GM12878 (cell line): ENCODE measurements around the gene CYTH3. TPM values are rescaled to one million over a fixed set of nuclear protein-coding genes. Genes with fewer than 3 reads are reported as not detected.

ENCODE experiments used
- BRCA1 ChIP-seq: IDR thresholded peaks from 2 replicates; pipeline ENCODE4 v1.6.1; 2011; ENCODE audit warnings: low read depth, low read length, improper control_type of control experiment
- CBFB ChIP-seq: IDR thresholded peaks from 2 replicates; pipeline ENCODE4 v1.6.1; 2016; ENCODE audit warnings: antibody characterized with exemption, low read depth
- FOXK2 ChIP-seq: fragments of 450-650 bp; IDR thresholded peaks from 2 replicates; pipeline ENCODE4 v1.6.1; 2017; ENCODE audit warnings: mild to moderate bottlenecking, moderate library complexity
- GATAD2B ChIP-seq: fragments of 450-650 bp; conservative IDR thresholded peaks from 2 replicates; pipeline ENCODE4 v1.6.1; 2017; ENCODE audit warnings: low read depth, mild to moderate bottlenecking, moderate library complexity
- NR2C2 ChIP-seq: IDR thresholded peaks from 2 replicates; pipeline ENCODE4 v1.6.1; 2011; ENCODE audit warnings: borderline replicate concordance, low read depth; ENCODE audit not compliant: control insufficient read depth, insufficient read length
- RAD21 ChIP-seq: IDR thresholded peaks from 2 replicates; pipeline ENCODE4 v1.6.1; 2011; ENCODE audit warnings: mild to moderate bottlenecking, low read depth, low read length, moderate library complexity; ENCODE audit not compliant: insufficient read depth
- SUZ12 ChIP-seq: fragments of 200-600 bp; sonication (generic); IDR thresholded peaks from one replicate; pipeline ENCODE4 v1.6.1; 2018; ENCODE audit warnings: antibody characterized with exemption, mild to moderate bottlenecking; ENCODE audit not compliant: unreplicated experiment
- ZBED1 ChIP-seq: IDR thresholded peaks from 2 replicates; pipeline ENCODE4 v1.6.1; 2016; ENCODE audit warnings: borderline replicate concordance
- ZSCAN29 ChIP-seq: fragments of 450-650 bp; IDR thresholded peaks from 2 replicates; pipeline ENCODE4 v1.6.1; 2017; ENCODE audit warnings: mild to moderate bottlenecking, moderate library complexity
- polyA plus RNA-seq, 11 experiments: library from polyadenylated mRNA; depleted of rRNA in 4 of 11; unstranded in 6 of 11; stranded (reverse) in 5 of 11; fragments of >200 nt; fragmentation: Nextera tagmentation in 4 of 11; fragmentation: Illumina TruSeq in 1 of 11; extraction: Ambion mirVana in 4 of 11; extraction: Trizol in 1 of 11; gene quantifications; 1 replicate in 1 of 11; 2 replicates in 10 of 11; pipeline versions ENCODE4 v1.2.1 to v1.2.3, GENCODE V29; 2011 to 2016; ENCODE audit warnings: inconsistent platforms in 2 of 11, missing spikeins in 2 of 11, low read depth in 1 of 11
- total RNA-seq, 4 experiments: library from RNA; depleted of rRNA in 3 of 4; stranded (reverse); fragments of >200 nt in 3 of 4; fragmentation: Illumina TruSeq in 1 of 4; extraction: Trizol in 1 of 4; gene quantifications; 2 replicates each; pipeline versions ENCODE4 v1.2.1 to v1.2.3, GENCODE V29; 2013 to 2021
- TF ChIP-seq, protein P1 (sequence below): IDR thresholded peaks from 2 replicates; pipeline ENCODE4 v1.6.1; 2012; ENCODE audit warnings: mild to moderate bottlenecking, low read depth, low read length
- TF ChIP-seq, protein P2 (sequence below): fragments of 450-650 bp; formaldehyde crosslinking; IDR thresholded peaks from 2 replicates; pipeline ENCODE4 v1.4.0; 2022; ENCODE audit warnings: mild to moderate bottlenecking, moderate library complexity

Gene CYTH3
- total and polyA plus RNA-seq, 10 of the 15 experiments (the other 5 are each of a cell fraction or from before 2014, with no cell fraction given) = 0.45 to 28.2 (median 15.7) TPM

DNA sequence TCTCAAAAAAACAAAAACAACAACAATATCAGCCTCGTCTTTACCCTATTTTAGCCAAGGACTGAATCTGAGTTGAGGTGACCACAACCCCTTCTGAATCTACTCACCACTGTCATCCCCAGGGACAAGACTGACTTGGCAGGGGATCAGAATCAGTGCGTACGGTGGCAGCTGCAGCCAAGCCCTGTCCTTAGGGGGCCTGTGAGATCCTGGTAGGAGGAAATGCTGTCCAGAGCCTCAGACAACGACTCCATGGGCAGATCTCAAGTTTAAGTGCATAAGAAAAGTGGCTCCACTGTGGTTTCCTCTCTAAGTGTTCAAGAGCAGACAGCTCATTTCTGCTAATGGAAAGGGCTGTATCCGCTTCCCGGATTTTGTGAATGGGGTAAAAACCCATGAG is 22.4 kb upstream of the CYTH3 start (continued):
- TF ChIP-seq, protein P1, sequence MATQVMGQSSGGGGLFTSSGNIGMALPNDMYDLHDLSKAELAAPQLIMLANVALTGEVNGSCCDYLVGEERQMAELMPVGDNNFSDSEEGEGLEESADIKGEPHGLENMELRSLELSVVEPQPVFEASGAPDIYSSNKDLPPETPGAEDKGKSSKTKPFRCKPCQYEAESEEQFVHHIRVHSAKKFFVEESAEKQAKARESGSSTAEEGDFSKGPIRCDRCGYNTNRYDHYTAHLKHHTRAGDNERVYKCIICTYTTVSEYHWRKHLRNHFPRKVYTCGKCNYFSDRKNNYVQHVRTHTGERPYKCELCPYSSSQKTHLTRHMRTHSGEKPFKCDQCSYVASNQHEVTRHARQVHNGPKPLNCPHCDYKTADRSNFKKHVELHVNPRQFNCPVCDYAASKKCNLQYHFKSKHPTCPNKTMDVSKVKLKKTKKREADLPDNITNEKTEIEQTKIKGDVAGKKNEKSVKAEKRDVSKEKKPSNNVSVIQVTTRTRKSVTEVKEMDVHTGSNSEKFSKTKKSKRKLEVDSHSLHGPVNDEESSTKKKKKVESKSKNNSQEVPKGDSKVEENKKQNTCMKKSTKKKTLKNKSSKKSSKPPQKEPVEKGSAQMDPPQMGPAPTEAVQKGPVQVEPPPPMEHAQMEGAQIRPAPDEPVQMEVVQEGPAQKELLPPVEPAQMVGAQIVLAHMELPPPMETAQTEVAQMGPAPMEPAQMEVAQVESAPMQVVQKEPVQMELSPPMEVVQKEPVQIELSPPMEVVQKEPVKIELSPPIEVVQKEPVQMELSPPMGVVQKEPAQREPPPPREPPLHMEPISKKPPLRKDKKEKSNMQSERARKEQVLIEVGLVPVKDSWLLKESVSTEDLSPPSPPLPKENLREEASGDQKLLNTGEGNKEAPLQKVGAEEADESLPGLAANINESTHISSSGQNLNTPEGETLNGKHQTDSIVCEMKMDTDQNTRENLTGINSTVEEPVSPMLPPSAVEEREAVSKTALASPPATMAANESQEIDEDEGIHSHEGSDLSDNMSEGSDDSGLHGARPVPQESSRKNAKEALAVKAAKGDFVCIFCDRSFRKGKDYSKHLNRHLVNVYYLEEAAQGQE = no peak
- TF ChIP-seq CBFB (no peak), NR2C2 (no peak), ZSCAN29 (no peak), RAD21 (no peak), FOXK2 (no peak), SUZ12 (no peak), GATAD2B (no peak), ZBED1 (no peak), BRCA1 (no peak)
- TF ChIP-seq, protein P2, sequence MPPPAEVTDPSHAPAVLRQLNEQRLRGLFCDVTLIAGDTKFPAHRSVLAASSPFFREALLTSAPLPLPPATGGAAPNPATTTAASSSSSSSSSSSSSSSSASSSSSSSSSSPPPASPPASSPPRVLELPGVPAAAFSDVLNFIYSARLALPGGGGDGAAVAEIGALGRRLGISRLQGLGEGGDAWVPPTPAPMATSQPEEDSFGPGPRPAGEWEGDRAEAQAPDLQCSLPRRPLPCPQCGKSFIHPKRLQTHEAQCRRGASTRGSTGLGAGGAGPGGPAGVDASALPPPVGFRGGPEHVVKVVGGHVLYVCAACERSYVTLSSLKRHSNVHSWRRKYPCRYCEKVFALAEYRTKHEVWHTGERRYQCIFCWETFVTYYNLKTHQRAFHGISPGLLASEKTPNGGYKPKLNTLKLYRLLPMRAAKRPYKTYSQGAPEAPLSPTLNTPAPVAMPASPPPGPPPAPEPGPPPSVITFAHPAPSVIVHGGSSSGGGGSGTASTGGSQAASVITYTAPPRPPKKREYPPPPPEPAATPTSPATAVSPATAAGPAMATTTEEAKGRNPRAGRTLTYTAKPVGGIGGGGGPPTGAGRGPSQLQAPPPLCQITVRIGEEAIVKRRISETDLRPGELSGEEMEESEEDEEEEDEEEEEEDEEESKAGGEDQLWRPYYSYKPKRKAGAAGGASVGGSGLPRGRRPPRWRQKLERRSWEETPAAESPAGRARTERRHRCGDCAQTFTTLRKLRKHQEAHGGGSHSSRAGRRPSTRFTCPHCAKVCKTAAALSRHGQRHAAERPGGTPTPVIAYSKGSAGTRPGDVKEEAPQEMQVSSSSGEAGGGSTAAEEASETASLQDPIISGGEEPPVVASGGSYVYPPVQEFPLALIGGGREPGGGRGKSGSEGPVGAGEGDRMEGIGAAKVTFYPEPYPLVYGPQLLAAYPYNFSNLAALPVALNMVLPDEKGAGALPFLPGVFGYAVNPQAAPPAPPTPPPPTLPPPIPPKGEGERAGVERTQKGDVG (CRISPR knock-in tag) = no peak
